Panc1 (cell line): Measurements from ENCODE around the gene ECHDC3. TPM values are rescaled to one million over a fixed set of nuclear protein-coding genes. Genes with fewer than 3 reads are reported as not detected.

Experiments used
- ATAC-seq: fragments of 200-7000 bp; cut with Tn5 transposase; 2 replicates; pipeline ENCODE4 v1.9.1; 2020; ENCODE audit warnings: mild to moderate bottlenecking, moderate library complexity
- BruUV-seq: library from RNA; stranded (reverse); fragments of 400-500 nt; replicated peaks from 2 replicates; lab custom pipeline; 2021; lab: Mats Ljungman, UMichigan
- CTCF ChIA-PET: fragments of 300-600 bp; sonication (Branson Sonifier 250); formaldehyde crosslinking; loops from one replicate; lab custom pipeline; 2022; ENCODE audit warnings: antibody characterized with exemption; lab: Charles Lee
- POLR2A ChIA-PET: fragments of 300-600 bp; sonication (Branson Sonifier 250); formaldehyde crosslinking; loops from one replicate; lab custom pipeline; 2022; ENCODE audit warnings: antibody characterized with exemption; lab: Charles Lee
- DNase-seq: peaks from one replicate; pipeline ENCODE4 v3.0.0-alpha.2; 2010; ENCODE audit warnings: low read depth, low spot score
- H3K27ac ChIP-seq: 2 replicates; pipeline ENCODE4 v1.5.1; 2011; ENCODE audit warnings: mild to moderate bottlenecking, low read length, inconsistent platforms
- H3K27me3 ChIP-seq: fragments of 200-500 bp; sonication (Bioruptor generic); 2 replicates; pipeline ENCODE4 v1.6.0; 2014; ENCODE audit warnings: low read length, inconsistent platforms; ENCODE audit not compliant: control insufficient read depth, insufficient read depth
- H3K36me3 ChIP-seq: fragments of 200-500 bp; sonication (Bioruptor generic); 2 replicates; pipeline ENCODE4 v1.5.1; 2014; ENCODE audit warnings: inconsistent platforms, mild to moderate bottlenecking, low read length, moderate library complexity; ENCODE audit not compliant: control insufficient read depth, insufficient read depth
- H3K4me1 ChIP-seq: 2 replicates; pipeline ENCODE4 v1.5.1; 2011; ENCODE audit warnings: inconsistent platforms, mild to moderate bottlenecking, low read length, moderate library complexity; ENCODE audit not compliant: control insufficient read depth, insufficient read depth
- H3K4me3 ChIP-seq, 2 experiments: 2 replicates each; pipeline ENCODE4 v1.5.1; 2011 to 2012; ENCODE audit warnings: low read depth in 2 of 2, low read length in 2 of 2, mild to moderate bottlenecking in 2 of 2, inconsistent platforms in 1 of 2, moderate library complexity in 1 of 2
- H3K9me3 ChIP-seq: fragments of 200-500 bp; sonication (Bioruptor generic); 2 replicates; pipeline ENCODE4 v1.5.1; 2014; ENCODE audit warnings: low read depth, mild to moderate bottlenecking, inconsistent platforms, low read length, moderate library complexity; ENCODE audit not compliant: control insufficient read depth, insufficient read depth
- CTCF ChIP-seq: fragments of 450-650 bp; IDR thresholded peaks from 2 replicates; pipeline ENCODE4 v1.5.1; 2017; ENCODE audit warnings: mild to moderate bottlenecking
- POLR2AphosphoS5 ChIP-seq: IDR thresholded peaks from 2 replicates; pipeline ENCODE4 v1.6.1; 2012; ENCODE audit warnings: mild to moderate bottlenecking, low read depth, low read length, moderate library complexity
- SIN3A ChIP-seq: IDR thresholded peaks from 2 replicates; pipeline ENCODE4 v1.6.1; 2012; ENCODE audit warnings: low read depth, mild to moderate bottlenecking, low read length, moderate library complexity, borderline replicate concordance; ENCODE audit not compliant: insufficient read depth
- TCF7L2 ChIP-seq: IDR thresholded peaks from 2 replicates; pipeline ENCODE4 v1.6.1; 2011; ENCODE audit warnings: mild to moderate bottlenecking, low read depth, low read length, inconsistent platforms
- in situ Hi-C: cut with HindIII; loops from 2 replicates; pipeline ENCODE4 v1.10.0; 2016; ENCODE audit warnings: low sequenced_read_pairs, low pct_unique_long_range_greater_than_20kb
- intact Hi-C: fragments of 100-400 bp; cut with micrococcal nuclease; formaldehyde crosslinking; loops from one replicate; pipeline ENCODE4 v1.10.0; 2022; ENCODE audit not compliant: unreplicated experiment
- total RNA-seq: library from RNA; stranded (reverse); gene quantifications from one replicate; pipeline ENCODE4 v1.2.1, GENCODE V29; 2021; ENCODE audit not compliant: unreplicated experiment
- TF ChIP-seq, protein P1 (sequence below), 2 experiments: IDR thresholded peaks; 2 replicates each; pipeline ENCODE4 v1.6.1; 2011 to 2012; ENCODE audit warnings: low read depth in 2 of 2, control low read depth in 1 of 2, low read length in 1 of 2, mild to moderate bottlenecking in 1 of 2, moderate library complexity in 1 of 2; ENCODE audit not compliant: insufficient read depth in 1 of 2

The ECHDC3 gene
- total RNA-seq, 1 experiment from 2014 or later: 5.8 TPM

- BruUV-seq: no TSS peak
- DNase-seq: no peak
- Histone ChIP-seq H3K27me3 (no peaks in the 10 kb centered on the region; the same call in 1 of the 2 replicates), H3K36me3 (no peaks in the 10 kb centered on the region), H3K4me1 (no peaks in the 10 kb centered on the region), H3K4me3 (no peak overlapping the region), H3K27ac (no peak overlapping the region), H3K9me3 (no peaks in the 10 kb centered on the region)
- TF ChIP-seq POLR2AphosphoS5 (no peak), CTCF (no peak), TCF7L2 (no peak), SIN3A (no peak)
- TF ChIP-seq, protein P1, sequence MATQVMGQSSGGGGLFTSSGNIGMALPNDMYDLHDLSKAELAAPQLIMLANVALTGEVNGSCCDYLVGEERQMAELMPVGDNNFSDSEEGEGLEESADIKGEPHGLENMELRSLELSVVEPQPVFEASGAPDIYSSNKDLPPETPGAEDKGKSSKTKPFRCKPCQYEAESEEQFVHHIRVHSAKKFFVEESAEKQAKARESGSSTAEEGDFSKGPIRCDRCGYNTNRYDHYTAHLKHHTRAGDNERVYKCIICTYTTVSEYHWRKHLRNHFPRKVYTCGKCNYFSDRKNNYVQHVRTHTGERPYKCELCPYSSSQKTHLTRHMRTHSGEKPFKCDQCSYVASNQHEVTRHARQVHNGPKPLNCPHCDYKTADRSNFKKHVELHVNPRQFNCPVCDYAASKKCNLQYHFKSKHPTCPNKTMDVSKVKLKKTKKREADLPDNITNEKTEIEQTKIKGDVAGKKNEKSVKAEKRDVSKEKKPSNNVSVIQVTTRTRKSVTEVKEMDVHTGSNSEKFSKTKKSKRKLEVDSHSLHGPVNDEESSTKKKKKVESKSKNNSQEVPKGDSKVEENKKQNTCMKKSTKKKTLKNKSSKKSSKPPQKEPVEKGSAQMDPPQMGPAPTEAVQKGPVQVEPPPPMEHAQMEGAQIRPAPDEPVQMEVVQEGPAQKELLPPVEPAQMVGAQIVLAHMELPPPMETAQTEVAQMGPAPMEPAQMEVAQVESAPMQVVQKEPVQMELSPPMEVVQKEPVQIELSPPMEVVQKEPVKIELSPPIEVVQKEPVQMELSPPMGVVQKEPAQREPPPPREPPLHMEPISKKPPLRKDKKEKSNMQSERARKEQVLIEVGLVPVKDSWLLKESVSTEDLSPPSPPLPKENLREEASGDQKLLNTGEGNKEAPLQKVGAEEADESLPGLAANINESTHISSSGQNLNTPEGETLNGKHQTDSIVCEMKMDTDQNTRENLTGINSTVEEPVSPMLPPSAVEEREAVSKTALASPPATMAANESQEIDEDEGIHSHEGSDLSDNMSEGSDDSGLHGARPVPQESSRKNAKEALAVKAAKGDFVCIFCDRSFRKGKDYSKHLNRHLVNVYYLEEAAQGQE (IDR thresholded peaks at IDR 0.05; ENCODE audit: insufficient read depth in 1 of 2, low read depth in 2 of 2, low read length in 1 of 2): no peak
- in situ Hi-C loops: no loop called here
- intact Hi-C loops: no loop called here
- no peak for ATAC-seq
- POLR2A ChIA-PET: no interaction called here
- CTCF ChIA-PET: no interaction called here
These were observed 30.6 kb downstream of the ECHDC3 start for GRCh38 chr10:11772575-11773288.

DNA sequence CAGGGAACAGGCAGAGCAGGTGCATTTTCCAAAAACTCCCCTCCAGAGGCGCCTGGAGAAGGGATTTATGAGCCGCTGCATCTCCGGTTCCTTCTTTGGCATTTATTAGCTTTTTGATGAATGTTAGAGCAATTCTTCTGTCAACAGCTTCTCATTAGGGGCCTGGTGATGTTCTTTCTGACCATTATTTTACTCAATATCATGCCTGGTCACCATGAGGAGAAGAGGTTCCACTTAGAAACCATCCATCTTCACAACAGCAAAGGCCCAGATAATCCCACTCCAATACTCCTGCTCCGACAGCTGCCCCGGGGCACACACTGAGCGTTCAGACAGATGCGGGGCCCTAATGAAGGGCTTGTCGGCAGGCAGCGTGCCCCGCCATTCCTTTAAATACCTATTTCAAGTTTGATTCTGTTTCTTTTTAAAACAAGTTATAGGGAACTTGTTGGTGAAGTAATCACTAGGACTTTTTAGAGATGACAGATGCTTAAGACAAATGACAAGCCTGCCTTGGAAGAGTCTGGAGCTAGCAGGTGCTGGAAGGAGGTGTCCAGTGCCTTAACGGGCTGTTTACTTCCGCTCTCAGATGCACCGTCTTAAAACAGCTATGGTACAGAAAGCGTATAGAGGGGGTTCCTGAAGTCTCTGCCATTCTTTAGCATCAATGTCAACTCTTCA is 31.7 kb downstream of the ECHDC3 start:
- H3K36me3 ChIP-seq: no peaks in the 10 kb centered on the region
- in situ Hi-C loops (no loop called here), intact Hi-C loops (no loop called here)
- H3K4me1 ChIP-seq: no peaks in the 10 kb centered on the region
- ATAC-seq (no peak), DNase-seq (no peak)
- no TSS peak for BruUV-seq
- H3K9me3 ChIP-seq: no peaks in the 10 kb centered on the region
- no peak overlapping the region for H3K27ac ChIP-seq
- TF ChIP-seq CTCF: no peak
- TF ChIP-seq, protein P1 (IDR thresholded peaks at IDR 0.05; ENCODE audit: insufficient read depth in 1 of 2, low read depth in 2 of 2, low read length in 1 of 2): no peak
- TF ChIP-seq TCF7L2: no peak
- no peak for TF ChIP-seq SIN3A
- TF ChIP-seq POLR2AphosphoS5: no peak
- no peak overlapping the region for H3K4me3 ChIP-seq
- ChIA-PET POLR2A (no interaction called here), CTCF (no interaction called here)
- no peaks in the 10 kb centered on the region; the same call in 1 of the 2 replicates for H3K27me3 ChIP-seq
